Liver (tissue), 3 donors: ENCODE data around the gene TLNRD1.

Experiments
- FOXA1 ChIP-seq: IDR thresholded peaks from 2 replicates; pipeline ENCODE4 v1.6.1; 2016; ENCODE audit warnings: antibody characterized with exemption
- HNF4G ChIP-seq: IDR thresholded peaks from 2 replicates; pipeline ENCODE4 v1.6.1; 2016; ENCODE audit warnings: antibody characterized with exemption
- YY1 ChIP-seq: IDR thresholded peaks from 2 replicates; pipeline ENCODE4 v1.6.1; 2016; ENCODE audit warnings: antibody characterized with exemption, mild to moderate bottlenecking
- TF ChIP-seq, protein P1 (sequence below): fragments of 150-350 bp; IDR thresholded peaks from 2 replicates; pipeline ENCODE4 v1.5.1; 2017; ENCODE audit warnings: improper control_type of control experiment, low read depth, low read length; ENCODE audit not compliant: missing input control
- donor health status: healthy.
- donor health status: healthy.

DNA sequence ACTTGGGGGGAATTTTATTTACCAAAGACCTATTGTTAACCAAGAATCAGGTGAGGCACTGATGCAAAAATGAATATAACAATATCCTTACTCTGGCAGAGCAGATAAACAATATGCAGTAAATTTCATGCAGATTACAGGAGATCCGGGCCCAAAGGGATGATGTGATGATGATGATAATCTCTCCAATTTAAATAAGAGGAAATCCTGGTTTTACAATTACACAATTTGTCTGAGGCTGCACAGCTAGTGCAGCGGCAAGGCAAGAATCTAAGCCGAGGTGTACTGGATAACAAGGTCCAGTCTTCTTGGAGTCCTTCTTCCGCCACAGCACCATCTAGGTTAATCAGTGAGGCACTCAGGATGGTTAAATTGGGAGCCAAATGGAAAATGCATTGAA lies 8.7 kb upstream of the TLNRD1 start:
- TF ChIP-seq YY1 (no peak), HNF4G (no peak), FOXA1 (no peak)
- TF ChIP-seq, protein P1, sequence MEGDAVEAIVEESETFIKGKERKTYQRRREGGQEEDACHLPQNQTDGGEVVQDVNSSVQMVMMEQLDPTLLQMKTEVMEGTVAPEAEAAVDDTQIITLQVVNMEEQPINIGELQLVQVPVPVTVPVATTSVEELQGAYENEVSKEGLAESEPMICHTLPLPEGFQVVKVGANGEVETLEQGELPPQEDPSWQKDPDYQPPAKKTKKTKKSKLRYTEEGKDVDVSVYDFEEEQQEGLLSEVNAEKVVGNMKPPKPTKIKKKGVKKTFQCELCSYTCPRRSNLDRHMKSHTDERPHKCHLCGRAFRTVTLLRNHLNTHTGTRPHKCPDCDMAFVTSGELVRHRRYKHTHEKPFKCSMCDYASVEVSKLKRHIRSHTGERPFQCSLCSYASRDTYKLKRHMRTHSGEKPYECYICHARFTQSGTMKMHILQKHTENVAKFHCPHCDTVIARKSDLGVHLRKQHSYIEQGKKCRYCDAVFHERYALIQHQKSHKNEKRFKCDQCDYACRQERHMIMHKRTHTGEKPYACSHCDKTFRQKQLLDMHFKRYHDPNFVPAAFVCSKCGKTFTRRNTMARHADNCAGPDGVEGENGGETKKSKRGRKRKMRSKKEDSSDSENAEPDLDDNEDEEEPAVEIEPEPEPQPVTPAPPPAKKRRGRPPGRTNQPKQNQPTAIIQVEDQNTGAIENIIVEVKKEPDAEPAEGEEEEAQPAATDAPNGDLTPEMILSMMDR, result no peak
